GM12878 (cell line): Measurements from ENCODE around the gene SLC5A10. TPM values are rescaled to one million over a fixed set of nuclear protein-coding genes. Genes with fewer than 3 reads are reported as not detected.

ENCODE experiments used
- ATAC-seq: fragments of 200-7000 bp; cut with Tn5 transposase; 3 replicates; pipeline ENCODE4 v1.9.1; 2020; ENCODE audit warnings: mild to moderate bottlenecking, moderate library complexity
- Bru-seq: library from RNA; stranded (reverse); fragments of 400-500 nt; gene quantifications from one replicate; lab custom pipeline; 2021; lab: Mats Ljungman, UMichigan
- BruChase-seq, 2 experiments: library from RNA; stranded (reverse); fragments of 400-500 nt; gene quantifications; one replicate each; lab custom pipeline; 2021; lab: Mats Ljungman, UMichigan
- BruUV-seq: library from RNA; stranded (reverse); fragments of 400-500 nt; replicated peaks from 2 replicates; lab custom pipeline; 2021; lab: Mats Ljungman, UMichigan
- CTCF ChIA-PET: fragments of 300-600 bp; sonication (Branson Sonifier 250); formaldehyde crosslinking; extraction: SDS; loops from one replicate; lab custom pipeline; 2021; ENCODE audit warnings: inconsistent platforms; lab: Yijun Ruan, JAX
- POLR2A ChIA-PET: fragments of 350-600 bp; formaldehyde crosslinking; extraction: SDS; loops from one replicate; lab custom pipeline; 2021; ENCODE audit warnings: inconsistent platforms; lab: Charles Lee
- RAD21 ChIA-PET: fragments of 300-600 bp; sonication (Branson Sonifier 250); formaldehyde crosslinking; loops from one replicate; lab custom pipeline; 2023; ENCODE audit warnings: antibody characterized with exemption; ENCODE audit not compliant: unreplicated experiment; lab: Charles Lee
- SMC1A ChIA-PET: fragments of 300-600 bp; sonication (Branson Sonifier 250); formaldehyde crosslinking; loops from one replicate; lab custom pipeline; 2023; ENCODE audit not compliant: unreplicated experiment, uncharacterized antibody; lab: Charles Lee
- DNase-seq: peaks from one replicate; pipeline ENCODE4 v3.0.0-alpha.2; 2011; ENCODE audit warnings: low read depth, low spot score
- FAIRE-seq: peaks from 3 replicates; lab custom pipeline; 2011; peaks lifted over from hg19 to GRCh38; lab: Jason Lieb, UNC
- H2AFZ ChIP-seq: 2 replicates; pipeline ENCODE4 v1.6.0; 2011; ENCODE audit warnings: low read depth, low read length, control low read depth; ENCODE audit not compliant: control insufficient read depth
- H3K27ac ChIP-seq: 2 replicates; pipeline ENCODE4 v1.5.1; 2011; ENCODE audit warnings: control low read depth; ENCODE audit not compliant: control insufficient read depth, insufficient read depth
- H3K27me3 ChIP-seq, 2 experiments: replicated peaks in 1 of 2; 2 replicates each; pipeline versions ENCODE4 v1.6.0 to v1.6.1; 2011; ENCODE audit warnings: low read length in 1 of 2; ENCODE audit not compliant: control insufficient read depth in 2 of 2, insufficient read depth in 2 of 2
- H3K36me3 ChIP-seq, 2 experiments: 2 replicates each; pipeline ENCODE4 v1.5.1; 2011; ENCODE audit warnings: low read length in 1 of 2; ENCODE audit not compliant: control insufficient read depth in 2 of 2, insufficient read depth in 2 of 2
- H3K4me1 ChIP-seq: 2 replicates; pipeline ENCODE4 v1.6.1; 2011; ENCODE audit warnings: mild to moderate bottlenecking, low read length, moderate library complexity, mixed read lengths; ENCODE audit not compliant: control insufficient read depth, insufficient read depth
- H3K4me2 ChIP-seq: 2 replicates; pipeline ENCODE4 v1.6.0; 2011; ENCODE audit warnings: control low read depth; ENCODE audit not compliant: control insufficient read depth, insufficient read depth
- H3K4me3 ChIP-seq: fragments of 200-600 bp; sonication (generic); 2 replicates; pipeline ENCODE4 v1.5.1; 2016
- H3K79me2 ChIP-seq: 2 replicates; pipeline ENCODE4 v1.6.0; 2011; ENCODE audit warnings: low read length; ENCODE audit not compliant: control insufficient read depth, insufficient read depth
- H3K9ac ChIP-seq: 2 replicates; pipeline ENCODE4 v1.8.0; 2011; ENCODE audit warnings: low read length, control low read depth, mixed read lengths; ENCODE audit not compliant: control insufficient read depth, insufficient read depth
- H3K9me3 ChIP-seq: replicated peaks from 3 replicates; pipeline ENCODE4 v1.5.1; 2011; ENCODE audit warnings: mild to moderate bottlenecking, low read length; ENCODE audit not compliant: control insufficient read depth, insufficient read depth
- H4K20me1 ChIP-seq: 2 replicates; pipeline ENCODE4 v1.6.0; 2011; ENCODE audit not compliant: control insufficient read depth, insufficient read depth
- CHD4 ChIP-seq: fragments of 200-600 bp; sonication (generic); IDR thresholded peaks from 2 replicates; pipeline ENCODE4 v1.6.1; 2016; ENCODE audit warnings: mild to moderate bottlenecking
- RAD21 ChIP-seq: IDR thresholded peaks from 2 replicates; pipeline ENCODE4 v1.6.1; 2011; ENCODE audit warnings: mild to moderate bottlenecking, low read depth, low read length, moderate library complexity; ENCODE audit not compliant: insufficient read depth
- WGBS: methylation state at CpG from one replicate; pipeline ENCODE4 v1.1.6; 2016; ENCODE audit warnings: low lambda C conversion rate; ENCODE audit not compliant: insufficient replicate concordance, insufficient coverage; ENCODE audit errors: missing lambda C conversion rate; 5-methylcytosine and 5-hydroxymethylcytosine counted together
- in situ Hi-C: fragments of 300-500 bp; cut with MboI; formaldehyde crosslinking; loops from 9 replicates; pipeline ENCODE4 v1.14.3; 2018; ENCODE audit warnings: mixed read lengths
- intact Hi-C: fragments of 100-400 bp; cut with micrococcal nuclease; formaldehyde crosslinking; loops from one replicate; pipeline ENCODE4 v1.14.2; 2022; ENCODE audit not compliant: unreplicated experiment
- long read RNA-seq, 2 experiments: library from polyadenylated mRNA; unstranded; transcript quantifications; one replicate each; pipeline ENCODE4 v2.0.0, GENCODE V29; 2019 to 2020
- polyA minus RNA-seq, 3 experiments: library from RNA; depleted of rRNA, polyadenylated mRNA; stranded (reverse); fragments of >200 nt; gene quantifications; 2 replicates each; pipeline ENCODE4 v1.2.3, GENCODE V29; 2011
- polyA plus RNA-seq, 11 experiments: library from polyadenylated mRNA; depleted of rRNA in 4 of 11; unstranded in 6 of 11; stranded (reverse) in 5 of 11; fragments of >200 nt; fragmentation: Nextera tagmentation in 4 of 11; fragmentation: Illumina TruSeq in 1 of 11; extraction: Ambion mirVana in 4 of 11; extraction: Trizol in 1 of 11; gene quantifications; 1 replicate in 1 of 11; 2 replicates in 10 of 11; pipeline versions ENCODE4 v1.2.1 to v1.2.3, GENCODE V29; 2011 to 2016; ENCODE audit warnings: inconsistent platforms in 2 of 11, missing spikeins in 2 of 11, low read depth in 1 of 11
- total RNA-seq, 4 experiments: library from RNA; depleted of rRNA in 3 of 4; stranded (reverse); fragments of >200 nt in 3 of 4; fragmentation: Illumina TruSeq in 1 of 4; extraction: Trizol in 1 of 4; gene quantifications; 2 replicates each; pipeline versions ENCODE4 v1.2.1 to v1.2.3, GENCODE V29; 2013 to 2021
- TF ChIP-seq, protein P1 (sequence below), 3 experiments: IDR thresholded peaks in 2 of 3; conservative IDR thresholded peaks in 1 of 3; 2 replicates each; pipeline ENCODE4 v1.5.1; 2011; ENCODE audit warnings: low read depth in 3 of 3, low read length in 3 of 3, mild to moderate bottlenecking in 3 of 3, control low read depth in 2 of 3, moderate library complexity in 2 of 3, inconsistent platforms in 1 of 3, mixed read lengths in 1 of 3; ENCODE audit not compliant: control insufficient read depth in 2 of 3, insufficient read depth in 1 of 3; ENCODE audit errors: extremely low read depth in 1 of 3

Gene SLC5A10
- total RNA-seq (2013; cell fraction: nucleolus; rRNA removed), result not detected in 2 replicates
- under 0.01 TPM in 1 of 2 replicates, not detected in the other for total RNA-seq (2014; rRNA removed)
- total RNA-seq (2014; rRNA removed; fragmentation: Illumina TruSeq; extraction: Trizol), result not detected in 2 replicates
- total RNA-seq (2021), result not detected in 2 replicates
- 0.47 TPM for polyA plus RNA-seq (2011; ENCODE audit: low read depth)
- polyA plus RNA-seq (2011; rRNA removed), result not detected in 2 replicates
- not detected in 2 replicates for polyA plus RNA-seq (2011; cell fraction: cytosol; rRNA removed)
- not detected in 2 replicates for polyA plus RNA-seq (2011; cell fraction: nucleus; rRNA removed)
- polyA plus RNA-seq (2012), result 1.5 and 1.6 TPM in 2 replicates
- not detected in 2 replicates for polyA plus RNA-seq (2014; fragmentation: Illumina TruSeq; extraction: Trizol)
- polyA plus RNA-seq (2014; fragmentation: Nextera tagmentation; extraction: Ambion mirVana), result under 1 TPM; 0.03 to 0.18 TPM
- polyA plus RNA-seq (2014; rRNA removed), result 0.03 and 0.13 TPM in 2 replicates
- polyA plus RNA-seq (2016; fragmentation: Nextera tagmentation; extraction: Ambion mirVana), result under 1 TPM; 0.07 to 0.08 TPM
- not detected in 2 replicates for polyA minus RNA-seq (2011; rRNA and poly(A)+ RNA removed)
- polyA minus RNA-seq (2011; cell fraction: cytosol; rRNA and poly(A)+ RNA removed), result not detected in 2 replicates
- not detected in 2 replicates for polyA minus RNA-seq (2011; cell fraction: nucleus; rRNA and poly(A)+ RNA removed)
- percentile 12 among the genes with signal in this experiment for Bru-seq, nascent RNA
- BruChase-seq, experiment 1, labeled RNA remaining after a 6-hour chase, result percentile 3 among the genes with signal in this experiment
- percentile 8 among the genes with signal in this experiment for BruChase-seq, experiment 2, labeled RNA remaining after a 2-hour chase
- long read RNA-seq, experiment 1, partial matches to known transcripts, result 0 of 1 reads
- long read RNA-seq, experiment 1, other reads (novel, unspliced or antisense), result 1 of 1 reads
- long read RNA-seq, experiment 2, partial matches to known transcripts, result 0 of 3 reads
- long read RNA-seq, experiment 2, other reads (novel, unspliced or antisense), result 3 of 3 reads

DNA sequence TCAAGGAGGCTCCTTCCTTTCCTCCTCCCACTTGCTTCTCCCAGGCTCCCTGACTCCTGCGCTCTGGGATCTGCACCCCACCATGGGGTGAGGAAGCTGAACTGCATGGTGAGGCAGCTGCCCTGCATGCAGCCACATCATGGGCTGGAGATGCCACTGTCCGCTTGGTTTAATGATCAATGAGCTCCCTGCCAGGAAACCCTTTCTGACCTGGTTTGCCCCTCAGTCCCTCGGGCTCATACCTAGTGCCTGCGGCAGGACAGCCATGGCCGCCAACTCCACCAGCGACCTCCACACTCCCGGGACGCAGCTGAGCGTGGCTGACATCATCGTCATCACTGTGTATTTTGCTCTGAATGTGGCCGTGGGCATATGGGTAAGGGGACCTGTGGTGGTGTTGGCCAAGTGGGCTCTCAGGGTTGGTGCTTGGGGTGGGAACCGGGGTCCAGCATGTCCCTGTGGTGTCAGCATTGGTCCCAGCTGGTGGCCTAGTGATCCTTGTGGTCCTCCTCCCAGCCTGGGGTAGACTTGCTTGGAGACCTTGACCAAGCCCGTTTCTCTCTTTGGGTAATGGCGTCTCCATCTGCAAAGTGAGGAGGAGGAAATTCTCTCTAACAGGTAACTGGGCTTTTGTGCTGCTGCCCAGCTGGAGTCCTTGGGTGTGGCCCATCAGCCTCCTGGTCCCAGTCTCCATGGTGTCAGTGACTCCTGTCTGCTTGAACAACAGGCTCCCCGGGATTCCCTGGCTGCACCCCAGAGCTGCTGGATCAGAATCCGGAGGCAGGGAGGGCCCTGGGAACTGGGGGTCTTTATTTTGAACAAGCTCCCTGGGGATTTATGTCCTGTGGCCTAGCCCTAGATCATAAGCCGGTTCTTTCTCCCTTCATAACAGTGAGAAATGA, at the start of gene SLC5A10:
SLC5A10 (plus strand) TSS at position 225 of the 902 bp plus-strand sequence; CDS start at position 266, 41 bp downstream.
- H3K79me2 ChIP-seq, result no peaks in the 10 kb centered on the region
- TF ChIP-seq, protein P1, sequence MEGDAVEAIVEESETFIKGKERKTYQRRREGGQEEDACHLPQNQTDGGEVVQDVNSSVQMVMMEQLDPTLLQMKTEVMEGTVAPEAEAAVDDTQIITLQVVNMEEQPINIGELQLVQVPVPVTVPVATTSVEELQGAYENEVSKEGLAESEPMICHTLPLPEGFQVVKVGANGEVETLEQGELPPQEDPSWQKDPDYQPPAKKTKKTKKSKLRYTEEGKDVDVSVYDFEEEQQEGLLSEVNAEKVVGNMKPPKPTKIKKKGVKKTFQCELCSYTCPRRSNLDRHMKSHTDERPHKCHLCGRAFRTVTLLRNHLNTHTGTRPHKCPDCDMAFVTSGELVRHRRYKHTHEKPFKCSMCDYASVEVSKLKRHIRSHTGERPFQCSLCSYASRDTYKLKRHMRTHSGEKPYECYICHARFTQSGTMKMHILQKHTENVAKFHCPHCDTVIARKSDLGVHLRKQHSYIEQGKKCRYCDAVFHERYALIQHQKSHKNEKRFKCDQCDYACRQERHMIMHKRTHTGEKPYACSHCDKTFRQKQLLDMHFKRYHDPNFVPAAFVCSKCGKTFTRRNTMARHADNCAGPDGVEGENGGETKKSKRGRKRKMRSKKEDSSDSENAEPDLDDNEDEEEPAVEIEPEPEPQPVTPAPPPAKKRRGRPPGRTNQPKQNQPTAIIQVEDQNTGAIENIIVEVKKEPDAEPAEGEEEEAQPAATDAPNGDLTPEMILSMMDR (IDR thresholded peaks at IDR 0.05 in 2 of 3, conservative IDR thresholded peaks at IDR 0.05 in 1 of 3; ENCODE audit: control insufficient read depth in 2 of 3, extremely low read depth in 1 of 3, insufficient read depth in 1 of 3, low read depth in 3 of 3, low read length in 3 of 3), result peak in 1 of 3 experiments; percentile 19; a peak in 2 of 6 replicates
- TF ChIP-seq RAD21 (peak; percentile 34; the same call in 1 of the 2 replicates), CHD4 (no peak)
- H3K36me3 ChIP-seq, result no peaks in the 10 kb centered on the region
- DNase-seq (no peak), FAIRE-seq (no peak), ATAC-seq (no peak)
- BruUV-seq, result no TSS peak
- H4K20me1 ChIP-seq, result no peaks in the 10 kb centered on the region
- ChIA-PET RAD21 (interaction anchor here (1.3 kb wide), 1 partner anchor 14 kb away, joined by 3 read pairs; no protein-coding TSS in a partner anchor), SMC1A (interaction anchor here (0.9 kb wide), 1 partner anchor 14 kb away, joined by 3 read pairs; no protein-coding TSS in a partner anchor), POLR2A (interaction anchor here (0.5 kb wide), 1 partner anchor 185 kb away, joined by 7 read pairs; no protein-coding TSS in a partner anchor), CTCF (interaction anchor here (1.4 kb wide), 1 partner anchor 9 kb away, joined by 4 read pairs; no protein-coding TSS in a partner anchor)
- no peak within 1 kb of the TSS for H3K4me3 ChIP-seq
- H3K9me3 ChIP-seq, result no peaks in the 10 kb centered on the region
- H3K9ac ChIP-seq, result no peak within 1 kb of the TSS
- H3K4me1 ChIP-seq, result no peaks in the 10 kb centered on the region
- no peak within 1 kb of the TSS for H2AFZ ChIP-seq
- intact Hi-C loops, result no loop called here
- WGBS, result 64% methylated on average over 16 of the region's 17 CpGs
- H3K27ac ChIP-seq, result no peak within 1 kb of the TSS
- in situ Hi-C loops, result no loop called here
- H3K4me2 ChIP-seq, result no peak within 1 kb of the TSS
- no peaks in the 10 kb centered on the region; a peak in 1 of 4 replicates for H3K27me3 ChIP-seq
